ENCODE measurements around the gene MMS22L.
"Not testable (repeated sequence)": the region's sequence is repeated elsewhere in the genome, so short reads cannot be mapped to it uniquely, and the experiment has no call there.

MMS22L gene

DNA sequence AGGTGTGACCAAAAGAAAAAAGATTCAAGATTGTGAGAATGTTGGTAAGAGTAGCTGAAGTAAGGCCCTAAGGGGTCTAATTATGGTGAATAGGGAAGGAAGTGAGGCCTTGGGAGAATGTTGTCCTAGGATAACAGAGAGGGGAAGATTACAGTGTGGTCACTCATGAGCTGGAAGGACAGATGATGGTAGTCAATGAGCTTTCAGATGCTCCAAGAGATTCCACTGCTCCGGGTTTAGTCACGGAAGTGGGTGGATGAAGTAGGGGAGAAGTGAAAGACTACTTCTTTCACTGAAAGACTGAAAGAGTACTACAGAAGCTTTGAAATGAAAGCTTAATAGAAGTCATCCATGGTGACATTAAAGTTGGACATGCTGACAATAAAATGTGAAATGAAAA, 108.5 kb downstream of the MMS22L start:
- Histone ChIP-seq H3K9me3 (ENCODE audit: insufficient read depth, low read length) (no peaks in the 10 kb centered on the region), H3F3A (ENCODE audit: insufficient read depth) (no peaks in the 10 kb centered on the region), H3K4me3 (ENCODE audit: insufficient read depth, low read length, poor library complexity, severe bottlenecking) (no peak overlapping the region), H3K27ac (ENCODE audit: low read depth, low read length) (no peak overlapping the region), H3K4me2 (ENCODE audit: low read depth, low read length, poor library complexity, severe bottlenecking) (no peak overlapping the region), H3K9ac (ENCODE audit: low read length) (no peak overlapping the region), H3K36me3 (ENCODE audit: low read length) (peaks cover 30% of the 10 kb centered on the region; the same call in 1 of the 2 replicates), H3K27me3 (ENCODE audit: low read length) (no peaks in the 10 kb centered on the region), H3K9me2 (replicated peaks; ENCODE audit: insufficient read depth, low read length) (no peaks in the 10 kb centered on the region), H3K79me2 (ENCODE audit: insufficient read depth, low read length) (no peaks in the 10 kb centered on the region), H2AFZ (ENCODE audit: low read depth, low read length, severe bottlenecking) (no peak overlapping the region), H4K20me1 (ENCODE audit: low read depth, low read length) (0 out of 2 replicates have a peak, but pooled peaks cover 1% of the 10 kb centered on the region)
- no peak for TF ChIP-seq EZH2phosphoT487 (conservative IDR thresholded peaks at IDR 0.05; ENCODE audit: low read length)
- TF ChIP-seq, protein P1, sequence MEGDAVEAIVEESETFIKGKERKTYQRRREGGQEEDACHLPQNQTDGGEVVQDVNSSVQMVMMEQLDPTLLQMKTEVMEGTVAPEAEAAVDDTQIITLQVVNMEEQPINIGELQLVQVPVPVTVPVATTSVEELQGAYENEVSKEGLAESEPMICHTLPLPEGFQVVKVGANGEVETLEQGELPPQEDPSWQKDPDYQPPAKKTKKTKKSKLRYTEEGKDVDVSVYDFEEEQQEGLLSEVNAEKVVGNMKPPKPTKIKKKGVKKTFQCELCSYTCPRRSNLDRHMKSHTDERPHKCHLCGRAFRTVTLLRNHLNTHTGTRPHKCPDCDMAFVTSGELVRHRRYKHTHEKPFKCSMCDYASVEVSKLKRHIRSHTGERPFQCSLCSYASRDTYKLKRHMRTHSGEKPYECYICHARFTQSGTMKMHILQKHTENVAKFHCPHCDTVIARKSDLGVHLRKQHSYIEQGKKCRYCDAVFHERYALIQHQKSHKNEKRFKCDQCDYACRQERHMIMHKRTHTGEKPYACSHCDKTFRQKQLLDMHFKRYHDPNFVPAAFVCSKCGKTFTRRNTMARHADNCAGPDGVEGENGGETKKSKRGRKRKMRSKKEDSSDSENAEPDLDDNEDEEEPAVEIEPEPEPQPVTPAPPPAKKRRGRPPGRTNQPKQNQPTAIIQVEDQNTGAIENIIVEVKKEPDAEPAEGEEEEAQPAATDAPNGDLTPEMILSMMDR (IDR thresholded peaks at IDR 0.05; ENCODE audit: insufficient read depth, low read length, poor library complexity, severe bottlenecking): no peak

DNA sequence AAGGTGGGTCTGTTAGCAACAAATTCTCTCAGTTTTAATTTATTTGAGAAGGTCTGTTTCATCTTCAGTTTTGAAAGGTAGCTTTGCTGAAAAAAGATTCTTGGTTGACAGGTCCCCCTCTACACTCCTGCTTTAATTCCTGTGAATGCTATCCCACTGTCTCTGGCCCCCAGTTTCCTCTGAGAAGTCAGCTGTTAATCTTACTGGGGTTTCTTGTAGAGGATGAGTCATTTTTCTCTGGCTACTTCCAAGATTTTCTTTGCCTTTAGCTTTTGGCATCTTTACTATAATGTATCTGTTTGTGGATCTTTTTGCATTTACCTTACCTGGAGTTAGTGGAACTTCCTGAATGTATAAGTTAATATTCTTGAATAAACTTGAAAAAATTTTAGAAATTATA, 122.7 kb downstream of the MMS22L start:
- no peak overlapping the region for H3K4me3 ChIP-seq (ENCODE audit: insufficient read depth, low read length, poor library complexity, severe bottlenecking)
- no peak overlapping the region for H3K4me2 ChIP-seq (ENCODE audit: low read depth, low read length, poor library complexity, severe bottlenecking)
- H3F3A ChIP-seq (ENCODE audit: insufficient read depth): no peaks in the 10 kb centered on the region
- no peaks in the 10 kb centered on the region for H3K79me2 ChIP-seq (ENCODE audit: insufficient read depth, low read length)
- H2AFZ ChIP-seq (ENCODE audit: low read depth, low read length, severe bottlenecking): no peak overlapping the region
- no peak overlapping the region for H3K9ac ChIP-seq (ENCODE audit: low read length)
- H3K9me3 ChIP-seq (ENCODE audit: insufficient read depth, low read length): no peaks in the 10 kb centered on the region
- TF ChIP-seq, protein P1 (IDR thresholded peaks at IDR 0.05; ENCODE audit: insufficient read depth, low read length, poor library complexity, severe bottlenecking): no peak
- no peak for TF ChIP-seq EZH2phosphoT487 (conservative IDR thresholded peaks at IDR 0.05; ENCODE audit: low read length)
- no peaks in the 10 kb centered on the region for H3K9me2 ChIP-seq (replicated peaks; ENCODE audit: insufficient read depth, low read length)
- no peaks in the 10 kb centered on the region for H4K20me1 ChIP-seq (ENCODE audit: low read depth, low read length)
- peaks cover 44% of the 10 kb centered on the region for H3K36me3 ChIP-seq (ENCODE audit: low read length)
- no peaks in the 10 kb centered on the region for H3K27me3 ChIP-seq (ENCODE audit: low read length)
- no peak overlapping the region for H3K27ac ChIP-seq (ENCODE audit: low read depth, low read length)

DNA sequence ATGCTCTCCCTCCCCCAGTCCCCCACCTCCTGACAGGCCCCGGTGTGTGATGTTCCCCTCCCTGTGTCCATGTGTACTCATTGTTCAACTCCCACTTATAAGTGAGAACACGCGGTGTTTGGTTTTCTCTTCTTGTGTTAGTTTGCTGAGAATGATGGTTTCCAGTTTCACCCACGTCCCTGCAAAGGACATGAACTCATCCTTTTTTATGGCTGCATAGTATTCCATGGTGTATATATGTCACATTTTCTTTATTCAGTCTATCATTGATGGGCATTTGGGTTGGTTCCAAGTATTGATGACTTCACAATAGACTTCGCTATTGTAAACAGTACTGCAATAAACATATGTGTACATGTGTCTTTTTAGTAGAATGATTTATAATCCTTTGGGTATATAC, 127.6 kb downstream of the MMS22L start:
- not testable (repeated sequence) for H3K9ac ChIP-seq (ENCODE audit: low read length); H3K4me3 ChIP-seq (ENCODE audit: insufficient read depth, low read length, poor library complexity, severe bottlenecking); H4K20me1 ChIP-seq (ENCODE audit: low read depth, low read length); H3K9me2 ChIP-seq (replicated peaks; ENCODE audit: insufficient read depth, low read length); H3F3A ChIP-seq (ENCODE audit: insufficient read depth); H3K27ac ChIP-seq (ENCODE audit: low read depth, low read length); H3K4me2 ChIP-seq (ENCODE audit: low read depth, low read length, poor library complexity, severe bottlenecking); H3K9me3 ChIP-seq (ENCODE audit: insufficient read depth, low read length); H3K27me3 ChIP-seq (ENCODE audit: low read length); H2AFZ ChIP-seq (ENCODE audit: low read depth, low read length, severe bottlenecking); H3K79me2 ChIP-seq (ENCODE audit: insufficient read depth, low read length)
- peaks cover 22% of the 10 kb centered on the region for H3K36me3 ChIP-seq (ENCODE audit: low read length)

DNA sequence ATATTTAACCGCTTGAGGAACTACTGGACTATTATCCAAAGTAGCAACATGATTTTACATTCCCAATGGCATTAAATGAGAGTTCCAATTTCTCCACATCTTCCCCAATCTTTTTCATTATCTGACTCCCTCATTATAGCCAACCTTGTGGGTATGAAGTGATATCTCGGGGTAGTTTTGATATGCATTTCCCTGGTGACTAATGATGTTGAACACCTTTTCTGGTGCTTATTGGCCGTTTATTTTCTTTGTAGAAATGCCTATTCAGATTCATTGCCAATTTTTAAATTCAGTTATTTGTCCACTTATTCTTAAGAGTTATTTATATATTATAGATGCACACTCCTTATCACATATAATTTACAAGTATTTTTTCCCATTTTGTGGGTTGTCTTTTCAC, 129.0 kb downstream of the MMS22L start:
- H3K4me3 ChIP-seq (ENCODE audit: insufficient read depth, low read length, poor library complexity, severe bottlenecking): no peak overlapping the region
- TF ChIP-seq EZH2phosphoT487 (conservative IDR thresholded peaks at IDR 0.05; ENCODE audit: low read length): no peak
- TF ChIP-seq, protein P1 (IDR thresholded peaks at IDR 0.05; ENCODE audit: insufficient read depth, low read length, poor library complexity, severe bottlenecking): no peak

More for the DNA sequence above, 129.0 kb downstream of the MMS22L start:
- H2AFZ ChIP-seq (ENCODE audit: low read depth, low read length, severe bottlenecking): no peak overlapping the region
- H3K9me3 ChIP-seq (ENCODE audit: insufficient read depth, low read length): no peaks in the 10 kb centered on the region
- H3K79me2 ChIP-seq (ENCODE audit: insufficient read depth, low read length): no peaks in the 10 kb centered on the region
- H3K9me2 ChIP-seq (replicated peaks; ENCODE audit: insufficient read depth, low read length): no peaks in the 10 kb centered on the region
- H3K27me3 ChIP-seq (ENCODE audit: low read length): no peaks in the 10 kb centered on the region
- H3K27ac ChIP-seq (ENCODE audit: low read depth, low read length): no peak overlapping the region
- H3K4me2 ChIP-seq (ENCODE audit: low read depth, low read length, poor library complexity, severe bottlenecking): no peak overlapping the region
- H3K9ac ChIP-seq (ENCODE audit: low read length): no peak overlapping the region
- no peaks in the 10 kb centered on the region for H4K20me1 ChIP-seq (ENCODE audit: low read depth, low read length)
- no peaks in the 10 kb centered on the region for H3F3A ChIP-seq (ENCODE audit: insufficient read depth)
- peaks cover 18% of the 10 kb centered on the region; the same call in 1 of the 2 replicates for H3K36me3 ChIP-seq (ENCODE audit: low read length)

Measured in SU-DHL-6 (cell line).